ENCODE measurements around the gene DYNLT2B. TPM values are rescaled to one million over a fixed set of nuclear protein-coding genes. Genes with fewer than 3 reads are reported as not detected.
"Not testable (repeated sequence)": the region's sequence is repeated elsewhere in the genome, so short reads cannot be mapped to it uniquely, and the experiment has no call there.

DYNLT2B gene
- total RNA-seq, 1 donor from 2014 or later, result 4.0 TPM

- no peak for DNase-seq (ENCODE audit: low spot score)
Observed at GRCh38 chr3:196273655-196274054, 44.4 kb downstream of the DYNLT2B start.

- no peak for DNase-seq (ENCODE audit: low spot score)
Observed at GRCh38 chr3:196272826-196273225, 45.2 kb downstream of the DYNLT2B start.

GRCh38 chr3:196270499-196270898 is 47.5 kb downstream of the DYNLT2B start:
- DNase-seq (ENCODE audit: low spot score), result no peak

- no peak for DNase-seq (ENCODE audit: low spot score)
Observed at GRCh38 chr3:196268284-196269163, 49.5 kb downstream of the DYNLT2B start.

- no peak for DNase-seq (ENCODE audit: low spot score)
Observed at GRCh38 chr3:196263819-196264218, 54.2 kb downstream of the DYNLT2B start.

GRCh38 chr3:196260784-196261183 is 57.3 kb downstream of the DYNLT2B start:
- DNase-seq (ENCODE audit: low spot score), result no peak

GRCh38 chr3:196255776-196256175 is 62.3 kb downstream of the DYNLT2B start:
- no peak for DNase-seq (ENCODE audit: low spot score)

GRCh38 chr3:196254376-196255283 is 63.4 kb downstream of the DYNLT2B start:
- no peak for DNase-seq (ENCODE audit: low spot score)

- no peak for DNase-seq (ENCODE audit: low spot score)
Observed at GRCh38 chr3:196251918-196252317, 66.1 kb downstream of the DYNLT2B start.

GRCh38 chr3:196246612-196247308 is 71.3 kb downstream of the DYNLT2B start:
- DNase-seq (ENCODE audit: low spot score), result no peak

GRCh38 chr3:196244166-196244565 is 73.9 kb downstream of the DYNLT2B start:
- DNase-seq (ENCODE audit: low spot score), result not testable (repeated sequence)

- no peak for DNase-seq (ENCODE audit: low spot score)
Observed at GRCh38 chr3:196241704-196242103, 76.3 kb downstream of the DYNLT2B start.

Other genes starting within 250 kb of the DYNLT2B start
- gene TFRC, start 236.2 kb downstream of the DYNLT2B start, total RNA-seq, result 291 TPM
- gene ZDHHC19, start 106.8 kb downstream of the DYNLT2B start, total RNA-seq, result 2.8 TPM
- gene SLC51A, start 101.7 kb downstream of the DYNLT2B start, total RNA-seq, result 1.3 TPM
- 97.9 TPM for gene PCYT1A, start 30.5 kb downstream of the DYNLT2B start, total RNA-seq
- gene TM4SF19, start 20.1 kb upstream of the DYNLT2B start, total RNA-seq, result 2.1 TPM
- gene UBXN7, start 114.2 kb upstream of the DYNLT2B start, total RNA-seq, result 46.8 TPM
- 29.1 TPM for gene RNF168, start 185.5 kb upstream of the DYNLT2B start, total RNA-seq
- gene SMCO1, start 197.1 kb upstream of the DYNLT2B start, total RNA-seq, result not detected